ENCODE results near the gene DYNC1LI2. TPM values are rescaled to one million over a fixed set of nuclear protein-coding genes. Genes with fewer than 3 reads are reported as not detected.
A peak's percentile ranks its signal among the peaks of the same experiment; 100 is the strongest.

Gene DYNC1LI2
- total RNA-seq, 1 donor from 2014 or later: 125 TPM

DNA sequence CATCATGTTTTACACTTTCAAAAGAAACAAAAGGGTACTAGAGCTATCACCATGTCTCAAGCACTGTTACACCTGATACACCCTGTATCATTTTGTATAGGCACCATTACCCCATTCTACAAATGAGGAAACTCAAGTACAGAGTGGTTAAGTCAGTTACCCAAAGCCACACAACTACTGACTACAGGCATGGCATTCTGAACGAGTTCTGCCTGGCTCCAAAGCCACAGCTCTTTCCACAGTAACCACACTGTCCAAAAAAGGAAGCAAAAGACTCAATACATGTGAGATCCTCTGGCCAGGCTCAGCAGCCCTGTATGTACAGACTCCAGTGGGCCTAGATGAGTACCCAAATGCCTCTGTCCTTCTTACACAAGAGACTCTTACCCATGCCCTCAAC lies 4.7 kb downstream of the DYNC1LI2 start:
- H3K27ac Mint-ChIP-seq (ENCODE audit: unreplicated experiment): no peak overlapping the region
- peak overlapping the region; percentile 31 for H3K4me3 Mint-ChIP-seq
- peaks cover 9% of the 10 kb centered on the region for H3K36me3 Mint-ChIP-seq (ENCODE audit: low read depth)
- peaks cover 35% of the 10 kb centered on the region for H3K4me1 Mint-ChIP-seq
- no peaks in the 10 kb centered on the region for H3K27me3 Mint-ChIP-seq (ENCODE audit: low read depth)
- TF ChIP-seq, protein P1, sequence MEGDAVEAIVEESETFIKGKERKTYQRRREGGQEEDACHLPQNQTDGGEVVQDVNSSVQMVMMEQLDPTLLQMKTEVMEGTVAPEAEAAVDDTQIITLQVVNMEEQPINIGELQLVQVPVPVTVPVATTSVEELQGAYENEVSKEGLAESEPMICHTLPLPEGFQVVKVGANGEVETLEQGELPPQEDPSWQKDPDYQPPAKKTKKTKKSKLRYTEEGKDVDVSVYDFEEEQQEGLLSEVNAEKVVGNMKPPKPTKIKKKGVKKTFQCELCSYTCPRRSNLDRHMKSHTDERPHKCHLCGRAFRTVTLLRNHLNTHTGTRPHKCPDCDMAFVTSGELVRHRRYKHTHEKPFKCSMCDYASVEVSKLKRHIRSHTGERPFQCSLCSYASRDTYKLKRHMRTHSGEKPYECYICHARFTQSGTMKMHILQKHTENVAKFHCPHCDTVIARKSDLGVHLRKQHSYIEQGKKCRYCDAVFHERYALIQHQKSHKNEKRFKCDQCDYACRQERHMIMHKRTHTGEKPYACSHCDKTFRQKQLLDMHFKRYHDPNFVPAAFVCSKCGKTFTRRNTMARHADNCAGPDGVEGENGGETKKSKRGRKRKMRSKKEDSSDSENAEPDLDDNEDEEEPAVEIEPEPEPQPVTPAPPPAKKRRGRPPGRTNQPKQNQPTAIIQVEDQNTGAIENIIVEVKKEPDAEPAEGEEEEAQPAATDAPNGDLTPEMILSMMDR (conservative IDR thresholded peaks at IDR 0.05): no peak
- H3K9me3 Mint-ChIP-seq: no peaks in the 10 kb centered on the region
- no peak for DNase-seq (ENCODE audit: low read depth, low spot score)

DNA sequence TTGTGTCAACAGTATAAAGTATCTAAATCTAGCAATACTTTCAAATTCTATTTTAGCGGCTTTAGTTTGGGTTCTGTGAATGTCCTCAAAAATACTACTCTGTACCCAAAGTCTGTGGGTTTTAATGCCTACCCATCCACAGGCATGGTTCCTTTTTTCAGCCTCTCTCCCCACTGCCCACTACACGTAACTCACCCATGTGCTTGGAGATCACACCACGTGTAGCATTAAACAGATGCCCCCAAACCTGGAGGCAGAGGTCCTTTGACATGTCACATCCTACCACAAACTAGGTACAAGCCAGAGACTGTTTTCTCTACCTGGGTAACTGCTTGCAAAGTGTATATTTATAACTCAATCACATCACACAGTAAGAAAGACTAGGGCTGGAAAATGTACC lies 5.4 kb downstream of the DYNC1LI2 start:
- Mint-ChIP-seq H3K4me3 (no peak overlapping the region), H3K9me3 (no peaks in the 10 kb centered on the region), H3K4me1 (peaks cover 40% of the 10 kb centered on the region), H3K36me3 (ENCODE audit: low read depth) (peaks cover 9% of the 10 kb centered on the region), H3K27ac (ENCODE audit: unreplicated experiment) (no peak overlapping the region), H3K27me3 (ENCODE audit: low read depth) (no peaks in the 10 kb centered on the region)
- TF ChIP-seq, protein P1 (conservative IDR thresholded peaks at IDR 0.05): no peak
- DNase-seq (ENCODE audit: low read depth, low spot score): no peak

DNA sequence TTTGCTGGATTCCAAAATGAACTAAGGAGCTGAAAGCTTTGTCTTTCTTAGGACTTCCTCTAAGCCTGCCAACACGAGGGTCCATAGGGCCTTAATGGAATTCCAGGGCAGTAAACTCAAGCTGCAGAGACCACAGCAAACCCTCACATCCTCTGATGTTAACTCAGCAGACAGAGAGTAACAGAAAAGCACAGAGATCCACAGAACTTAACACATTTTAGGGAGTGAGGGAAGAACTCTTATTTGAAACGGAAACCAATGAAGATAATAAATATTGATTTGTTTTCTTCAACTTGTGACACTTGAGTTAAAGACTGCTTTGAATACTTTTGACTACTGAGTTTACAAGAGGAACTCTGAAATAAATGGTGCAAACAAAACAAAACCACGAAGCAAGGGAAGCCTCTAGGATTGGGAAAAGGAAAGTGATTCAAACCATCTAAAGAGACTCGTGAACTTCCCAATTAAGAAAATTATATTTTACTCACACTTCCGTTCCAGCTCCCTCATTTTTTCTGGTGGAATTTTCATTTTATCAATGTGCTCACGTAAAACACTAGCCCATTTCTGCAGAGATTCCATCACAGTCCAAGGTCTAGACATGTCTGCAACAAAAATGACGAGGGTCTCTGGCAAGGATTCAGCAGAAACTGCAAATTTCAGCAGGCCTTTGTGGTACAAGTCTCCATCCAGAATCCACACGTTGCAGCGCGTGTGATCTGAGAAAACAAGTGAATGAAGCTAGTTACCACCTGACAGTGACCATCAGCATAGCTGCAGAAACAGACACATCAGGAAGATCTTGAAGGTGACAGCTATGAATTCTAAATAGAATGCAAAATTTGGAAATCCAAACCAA lies 9.2 kb downstream of the DYNC1LI2 start:
- Mint-ChIP-seq H3K9me3 (no peaks in the 10 kb centered on the region), H3K4me1 (peaks cover 31% of the 10 kb centered on the region), H3K4me3 (peak overlapping the region; percentile 26), H3K27ac (ENCODE audit: unreplicated experiment) (peak overlapping the region; percentile 89), H3K27me3 (ENCODE audit: low read depth) (no peaks in the 10 kb centered on the region), H3K36me3 (ENCODE audit: low read depth) (peaks cover 11% of the 10 kb centered on the region)
- no peak for DNase-seq (ENCODE audit: low read depth, low spot score)
- TF ChIP-seq, protein P1 (conservative IDR thresholded peaks at IDR 0.05): no peak

DNA sequence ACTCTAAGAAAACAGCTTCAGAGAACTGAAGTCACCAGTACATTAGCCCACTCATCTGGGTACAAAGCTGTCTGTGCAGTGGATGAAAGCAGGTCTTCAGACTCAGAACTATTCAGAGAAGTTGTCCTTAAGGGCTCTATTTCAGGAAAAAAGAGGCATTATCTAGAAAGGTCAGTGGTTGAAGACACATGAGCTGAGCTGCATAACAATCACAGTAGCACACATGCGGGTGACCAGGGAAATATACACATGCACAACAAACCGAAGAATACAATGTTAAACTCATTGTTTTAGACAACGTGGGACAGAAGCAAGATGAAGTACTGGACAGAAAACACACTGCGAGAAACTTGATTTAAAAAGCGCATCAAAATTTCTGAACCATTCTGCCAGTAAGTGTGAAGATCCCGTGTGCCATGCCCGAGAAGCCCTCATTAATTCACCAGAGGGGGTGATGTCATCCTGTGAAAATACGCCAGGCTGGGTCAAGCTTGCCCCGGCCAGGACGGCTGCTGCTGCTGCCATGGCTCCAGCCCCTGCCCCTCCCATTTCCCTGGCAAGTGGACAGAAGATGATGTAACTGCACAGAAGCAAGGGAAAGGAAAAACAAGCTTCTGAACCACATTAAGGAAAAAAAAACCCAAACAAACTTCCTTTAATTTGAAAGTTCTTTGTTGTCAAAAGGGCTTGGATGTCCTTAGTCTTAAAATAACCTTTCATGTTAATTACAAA lies 10.1 kb downstream of the DYNC1LI2 start:
- no peaks in the 10 kb centered on the region for H3K27me3 Mint-ChIP-seq (ENCODE audit: low read depth)
- DNase-seq (ENCODE audit: low read depth, low spot score): peak; percentile 50
- peaks cover 31% of the 10 kb centered on the region for H3K4me1 Mint-ChIP-seq
- TF ChIP-seq, protein P1 (conservative IDR thresholded peaks at IDR 0.05): no peak
- H3K4me3 Mint-ChIP-seq: no peak overlapping the region
- H3K9me3 Mint-ChIP-seq: no peaks in the 10 kb centered on the region
- H3K27ac Mint-ChIP-seq (ENCODE audit: unreplicated experiment): peak overlapping the region; percentile 87
- peaks cover 11% of the 10 kb centered on the region for H3K36me3 Mint-ChIP-seq (ENCODE audit: low read depth)

DNA sequence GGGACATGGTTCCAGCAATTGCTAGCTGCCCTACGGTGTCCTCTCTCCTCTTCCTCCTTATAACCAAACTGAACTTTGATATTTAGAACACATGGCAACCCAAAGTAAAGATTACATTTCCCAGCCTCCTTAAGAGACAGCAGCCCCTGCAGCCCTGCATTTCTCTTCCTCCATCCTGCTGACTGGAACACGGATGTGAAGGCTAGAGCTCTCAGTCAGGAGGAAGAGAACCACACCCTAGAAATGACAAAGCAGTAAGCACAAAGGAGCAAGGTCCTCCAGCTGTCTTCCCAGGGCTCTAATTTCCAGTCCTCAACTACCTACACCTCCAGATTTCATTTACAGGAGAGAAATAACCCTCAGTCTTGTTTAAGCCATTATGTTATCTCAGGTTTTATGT lies 10.9 kb downstream of the DYNC1LI2 start:
- peak overlapping the region; percentile 69 for H3K27ac Mint-ChIP-seq (ENCODE audit: unreplicated experiment)
- peak overlapping the region; percentile 51 for H3K4me3 Mint-ChIP-seq
- DNase-seq (ENCODE audit: low read depth, low spot score): no peak
- peaks cover 31% of the 10 kb centered on the region for H3K4me1 Mint-ChIP-seq
- no peaks in the 10 kb centered on the region for H3K27me3 Mint-ChIP-seq (ENCODE audit: low read depth)
- peaks cover 14% of the 10 kb centered on the region for H3K36me3 Mint-ChIP-seq (ENCODE audit: low read depth)
- H3K9me3 Mint-ChIP-seq: no peaks in the 10 kb centered on the region
- TF ChIP-seq, protein P1 (conservative IDR thresholded peaks at IDR 0.05): no peak

Data from neural crest cell (in vitro differentiated cells).